GM21786 (cell line): ENCODE results near the gene IFNG.

Source experiments
- ATAC-seq: cut with Tn5 transposase; IDR thresholded peaks from one replicate; pipeline ENCODE4 v1.9.1; 2021; ENCODE audit not compliant: unreplicated experiment

IFNG gene

DNA sequence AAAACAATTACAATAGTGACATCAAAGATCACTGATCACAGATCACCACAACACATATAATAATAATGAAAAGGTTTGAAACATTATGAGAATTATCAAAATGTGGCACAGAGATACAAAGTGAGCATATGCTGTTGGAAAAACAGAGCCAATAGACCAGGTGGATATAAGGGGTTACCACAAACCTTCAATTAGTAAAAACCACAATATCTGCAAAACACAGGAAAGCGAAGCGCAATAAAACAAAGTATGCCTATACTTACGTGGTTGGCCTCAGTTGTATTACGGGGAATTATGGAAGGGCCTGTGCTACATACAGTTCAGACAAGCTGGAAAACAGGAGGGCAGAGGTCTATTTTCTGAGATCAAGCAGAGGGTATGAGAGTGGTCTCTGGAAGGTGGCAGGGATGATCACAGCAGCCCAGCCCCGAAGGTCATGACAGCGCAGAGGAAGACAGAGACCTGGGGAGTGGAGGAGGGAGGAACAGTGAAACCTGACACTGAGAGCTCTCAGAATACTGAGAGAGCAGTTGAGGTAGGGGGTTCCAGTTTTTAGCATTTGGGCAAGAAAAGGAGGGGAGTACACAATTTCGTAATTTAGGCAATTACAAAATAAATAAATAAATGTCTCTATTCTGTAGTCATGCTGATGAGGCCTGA lies 41.3 kb downstream of the IFNG start:
- no peak for ATAC-seq

- no peak for ATAC-seq
Measured at GRCh38 chr12:68117661-68118060, 41.9 kb downstream of the IFNG start.

GRCh38 chr12:68115281-68115680 lies 44.3 kb downstream of the IFNG start:
- no peak for ATAC-seq

- ATAC-seq: no peak
Measured at GRCh38 chr12:68114606-68115005, 44.9 kb downstream of the IFNG start.

DNA sequence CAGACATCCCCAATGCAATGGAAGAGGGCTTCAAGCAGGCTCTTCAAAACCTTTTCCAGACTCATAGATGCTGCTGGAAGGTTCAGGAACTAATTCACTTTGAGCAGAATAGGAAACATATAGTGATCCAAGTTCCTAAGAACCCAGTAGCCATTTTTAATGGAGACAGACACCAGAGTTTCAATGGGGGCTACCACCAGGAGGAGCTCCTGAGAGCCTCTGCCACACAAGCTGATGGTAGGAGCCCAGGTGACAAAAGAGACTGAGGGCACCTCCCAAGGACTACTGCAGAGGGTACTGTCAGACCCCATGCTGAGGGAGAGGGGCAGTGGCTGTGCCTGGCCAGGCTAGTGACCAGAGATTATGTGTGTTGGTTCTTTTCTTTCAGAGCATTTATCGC lies 45.9 kb downstream of the IFNG start:
- ATAC-seq: no peak

- no peak for ATAC-seq
Measured at GRCh38 chr12:68111995-68112394, 47.5 kb downstream of the IFNG start.

DNA sequence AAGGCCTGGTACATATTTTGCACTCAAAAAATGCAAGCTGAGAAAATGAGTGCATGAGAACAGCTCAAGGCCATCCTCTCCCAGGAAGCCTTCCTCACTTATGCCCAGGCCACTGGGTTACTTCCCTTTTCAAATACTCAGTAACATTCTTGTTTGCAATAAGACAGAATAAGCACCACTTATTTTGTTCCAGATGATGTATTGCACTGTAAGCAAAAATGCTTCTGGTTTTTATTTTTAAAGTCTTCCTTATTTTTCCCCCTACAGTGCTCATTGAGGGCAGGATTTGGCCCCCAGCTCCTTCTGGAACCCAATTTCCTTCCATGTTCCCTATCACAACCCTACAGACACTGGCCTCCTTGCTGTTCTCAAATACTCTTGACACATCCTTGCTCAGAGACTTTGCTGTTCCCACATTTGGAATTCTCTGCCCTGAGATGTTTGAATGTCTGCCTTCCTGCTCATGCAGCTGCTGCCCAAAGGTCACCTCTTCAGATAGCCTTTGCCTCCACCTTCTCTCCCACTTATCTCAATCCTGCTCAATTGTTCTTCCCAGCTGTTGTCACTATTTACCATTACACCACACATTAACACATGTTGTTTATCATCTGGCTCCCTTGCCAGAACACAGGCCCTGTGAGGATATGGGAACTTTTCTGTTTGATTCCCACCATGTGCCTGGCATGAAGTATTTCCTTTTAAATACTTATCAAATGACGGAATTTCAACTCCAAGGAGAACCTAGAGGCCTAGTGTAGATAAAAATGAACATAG lies 49.9 kb downstream of the IFNG start:
- no peak for ATAC-seq

GRCh38 chr12:68109001-68109400 lies 50.5 kb downstream of the IFNG start:
- no peak for ATAC-seq

DNA sequence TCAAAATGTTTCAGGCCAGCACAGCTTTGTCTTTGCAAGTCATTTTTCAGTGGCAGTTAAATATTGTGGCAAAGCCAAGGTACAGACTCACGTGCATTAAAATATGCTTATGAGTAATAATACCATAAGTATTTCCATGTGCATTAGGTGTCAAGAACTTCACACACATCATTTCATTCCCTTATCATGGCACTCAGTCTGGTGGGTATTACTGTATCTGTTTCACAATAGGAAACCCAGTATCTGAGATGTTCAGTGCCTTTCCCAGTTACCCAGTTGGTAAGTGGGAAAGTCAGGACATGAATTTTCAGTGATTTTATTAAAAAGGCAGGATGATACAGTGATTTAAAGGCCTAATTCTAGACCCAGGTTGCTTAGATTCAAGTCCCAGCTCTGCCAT lies 52.9 kb downstream of the IFNG start:
- ATAC-seq: no peak

DNA sequence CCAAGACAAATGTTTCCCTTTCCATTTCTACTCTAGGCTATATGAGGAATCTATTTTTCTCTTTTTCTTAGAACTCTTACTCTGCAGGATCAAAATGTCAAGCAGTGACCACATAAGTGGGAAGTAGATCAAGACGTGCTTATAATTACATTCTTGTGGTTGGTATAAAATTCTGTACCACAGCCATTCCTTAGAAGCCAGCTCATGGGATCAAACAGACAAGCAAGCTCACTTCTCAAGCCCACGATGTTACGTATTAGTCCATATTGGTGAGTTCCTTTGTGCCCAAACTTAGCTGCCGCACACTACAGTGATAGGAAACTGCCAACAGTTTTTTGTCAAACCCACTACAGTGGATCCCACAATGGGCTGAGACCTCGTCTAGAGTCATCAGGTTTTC lies 53.4 kb downstream of the IFNG start:
- ATAC-seq: no peak
